Liver (tissue), 9 donors: ENCODE measurements around the gene ZNF79. TPM values are rescaled to one million over a fixed set of nuclear protein-coding genes. Genes with fewer than 3 reads are reported as not detected.

Source experiments
- DNase-seq: peaks from one replicate; pipeline ENCODE4 v3.0.0-alpha.2; 2017; ENCODE audit warnings: low spot score
- H3K27ac ChIP-seq, 2 donors: one replicate each; pipeline ENCODE4 v1.7.0; 2013; ENCODE audit warnings: inconsistent platforms in 2 of 2, low read length in 2 of 2, control low read depth in 1 of 2, low read depth in 1 of 2, mild to moderate bottlenecking in 1 of 2
- H3K27me3 ChIP-seq, 4 donors: one replicate each; pipeline versions ENCODE4 v1.6.1 to v1.7.0; 2013; ENCODE audit warnings: low read length in 3 of 4, inconsistent platforms in 1 of 4, mild to moderate bottlenecking in 1 of 4, moderate library complexity in 1 of 4; ENCODE audit not compliant: control insufficient read depth in 4 of 4, insufficient read depth in 4 of 4
- H3K36me3 ChIP-seq, 4 donors: one replicate each; pipeline versions ENCODE4 v1.6.1 to v1.7.0; 2013; ENCODE audit warnings: low read length in 3 of 4, mild to moderate bottlenecking in 3 of 4, low read depth in 1 of 4, moderate library complexity in 1 of 4; ENCODE audit not compliant: control insufficient read depth in 4 of 4, insufficient read depth in 3 of 4
- H3K4me1 ChIP-seq, 4 donors: one replicate each; pipeline versions ENCODE4 v1.6.1 to v1.7.0; 2013; ENCODE audit warnings: low read length in 3 of 4, mild to moderate bottlenecking in 3 of 4, moderate library complexity in 1 of 4; ENCODE audit not compliant: control insufficient read depth in 4 of 4, insufficient read depth in 4 of 4
- H3K4me3 ChIP-seq, 3 donors: one replicate each; pipeline versions ENCODE4 v1.6.1 to v1.7.0; 2013; ENCODE audit warnings: low read length in 3 of 3, control low read depth in 1 of 3, low read depth in 1 of 3, mild to moderate bottlenecking in 1 of 3
- H3K9ac ChIP-seq, 2 donors: one replicate each; pipeline ENCODE4 v1.7.0; 2013; ENCODE audit warnings: low read length in 2 of 2, mild to moderate bottlenecking in 2 of 2, moderate library complexity in 2 of 2, control low read depth in 1 of 2, low read depth in 1 of 2
- H3K9me3 ChIP-seq, 4 donors: one replicate each; pipeline versions ENCODE4 v1.6.1 to v1.7.0; 2013; ENCODE audit warnings: low read length in 3 of 4; ENCODE audit not compliant: control insufficient read depth in 4 of 4
- ATF3 ChIP-seq: IDR thresholded peaks from 2 replicates; pipeline ENCODE4 v1.6.1; 2016; ENCODE audit warnings: antibody characterized with exemption
- CTCF ChIP-seq: fragments of 150-350 bp; IDR thresholded peaks from 2 replicates; pipeline ENCODE4 v1.5.1; 2017; ENCODE audit warnings: improper control_type of control experiment, low read depth, low read length; ENCODE audit not compliant: missing input control
- EGR1 ChIP-seq, 2 donors: IDR thresholded peaks; 2 replicates each; pipeline ENCODE4 v1.6.1; 2016 to 2018; ENCODE audit warnings: antibody characterized with exemption in 2 of 2, low read depth in 2 of 2
- FOXA1 ChIP-seq: IDR thresholded peaks from 2 replicates; pipeline ENCODE4 v1.6.1; 2016; ENCODE audit warnings: antibody characterized with exemption
- FOXA2 ChIP-seq: IDR thresholded peaks from 2 replicates; pipeline ENCODE4 v1.6.1; 2016; ENCODE audit warnings: antibody characterized with exemption
- GABPA ChIP-seq, 2 donors: IDR thresholded peaks in 1 of 2; conservative IDR thresholded peaks in 1 of 2; 2 replicates each; pipeline ENCODE4 v1.6.1; 2016; ENCODE audit warnings: antibody characterized with exemption in 2 of 2, mild to moderate bottlenecking in 1 of 2, moderate library complexity in 1 of 2
- HNF4A ChIP-seq, 2 donors: conservative IDR thresholded peaks; 2 replicates each; pipeline ENCODE4 v1.6.1; 2016; ENCODE audit warnings: antibody characterized with exemption in 2 of 2, mild to moderate bottlenecking in 2 of 2
- HNF4G ChIP-seq: IDR thresholded peaks from 2 replicates; pipeline ENCODE4 v1.6.1; 2016; ENCODE audit warnings: antibody characterized with exemption
- NR2F2 ChIP-seq: IDR thresholded peaks from 2 replicates; pipeline ENCODE4 v1.6.1; 2016; ENCODE audit warnings: antibody characterized with exemption
- RAD21 ChIP-seq, 2 donors: IDR thresholded peaks; 2 replicates each; pipeline ENCODE4 v1.6.1; 2016; ENCODE audit warnings: antibody characterized with exemption in 2 of 2, mild to moderate bottlenecking in 2 of 2
- RXRA ChIP-seq, 2 donors: IDR thresholded peaks; 2 replicates each; pipeline ENCODE4 v1.6.1; 2017 to 2018; ENCODE audit warnings: antibody characterized with exemption in 2 of 2, mild to moderate bottlenecking in 1 of 2
- SP1 ChIP-seq: IDR thresholded peaks from 2 replicates; pipeline ENCODE4 v1.6.1; 2018; ENCODE audit warnings: antibody characterized with exemption, mild to moderate bottlenecking
- YY1 ChIP-seq: IDR thresholded peaks from 2 replicates; pipeline ENCODE4 v1.6.1; 2016; ENCODE audit warnings: antibody characterized with exemption, mild to moderate bottlenecking
- WGBS: extraction: QIAGEN DNeasy Blood & Tissue Kit; methylation state at CpG from one replicate; pipeline ENCODE4 v1.1.7; 2013; 5-methylcytosine and 5-hydroxymethylcytosine counted together
- polyA plus RNA-seq, 2 donors: library from polyadenylated mRNA; stranded (reverse) in 1 of 2; unstranded in 1 of 2; fragments of 200-250 nt in 1 of 2; fragments of >200 nt in 1 of 2; fragmentation: Nextera tagmentation in 1 of 2; extraction: Ambion mirVana in 1 of 2; gene quantifications; one replicate each; pipeline versions ENCODE4 v1.2.1 to v1.2.3, GENCODE V29; 2013 to 2015
- total RNA-seq, 2 donors: library from RNA; depleted of rRNA; stranded (reverse); fragments of >200 nt; gene quantifications; one replicate each; pipeline ENCODE4 v1.2.3, GENCODE V29; 2014
- TF ChIP-seq, protein P1 (sequence below): IDR thresholded peaks from 2 replicates; pipeline ENCODE4 v1.6.1; 2016; ENCODE audit warnings: antibody characterized with exemption
- donor health status: healthy.
- donor health status: healthy.
- donor health status: healthy.
- donor health status: healthy.
- donor health status: healthy.

The ZNF79 gene
- total and polyA plus RNA-seq, 4 donors, result 2.2 to 6.9 (median 4.2) TPM

DNA sequence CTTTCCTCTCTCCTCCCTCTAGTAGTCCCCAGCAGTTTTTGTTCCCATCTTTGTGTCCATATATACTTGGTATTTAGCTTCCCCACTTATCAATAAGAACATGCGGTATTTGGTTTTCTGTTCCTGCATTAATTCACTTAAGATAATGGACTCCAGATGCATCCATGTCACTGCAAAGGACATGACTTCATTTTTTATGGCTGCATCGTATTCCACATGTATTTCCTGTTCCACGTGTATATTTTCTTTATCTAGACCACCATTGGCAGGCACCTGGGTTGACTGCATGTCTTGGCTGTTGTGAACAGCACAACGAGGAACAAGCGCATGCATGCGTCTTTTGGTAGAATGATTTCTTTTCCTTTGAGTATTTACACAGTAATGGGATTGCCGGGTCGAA is 6.2 kb downstream of the ZNF79 start:
- Histone ChIP-seq H3K36me3 (peaks cover 13 to 32% (median 24%) of the 10 kb centered on the region in 4 donors), H3K4me3 (no peak overlapping the region)

DNA sequence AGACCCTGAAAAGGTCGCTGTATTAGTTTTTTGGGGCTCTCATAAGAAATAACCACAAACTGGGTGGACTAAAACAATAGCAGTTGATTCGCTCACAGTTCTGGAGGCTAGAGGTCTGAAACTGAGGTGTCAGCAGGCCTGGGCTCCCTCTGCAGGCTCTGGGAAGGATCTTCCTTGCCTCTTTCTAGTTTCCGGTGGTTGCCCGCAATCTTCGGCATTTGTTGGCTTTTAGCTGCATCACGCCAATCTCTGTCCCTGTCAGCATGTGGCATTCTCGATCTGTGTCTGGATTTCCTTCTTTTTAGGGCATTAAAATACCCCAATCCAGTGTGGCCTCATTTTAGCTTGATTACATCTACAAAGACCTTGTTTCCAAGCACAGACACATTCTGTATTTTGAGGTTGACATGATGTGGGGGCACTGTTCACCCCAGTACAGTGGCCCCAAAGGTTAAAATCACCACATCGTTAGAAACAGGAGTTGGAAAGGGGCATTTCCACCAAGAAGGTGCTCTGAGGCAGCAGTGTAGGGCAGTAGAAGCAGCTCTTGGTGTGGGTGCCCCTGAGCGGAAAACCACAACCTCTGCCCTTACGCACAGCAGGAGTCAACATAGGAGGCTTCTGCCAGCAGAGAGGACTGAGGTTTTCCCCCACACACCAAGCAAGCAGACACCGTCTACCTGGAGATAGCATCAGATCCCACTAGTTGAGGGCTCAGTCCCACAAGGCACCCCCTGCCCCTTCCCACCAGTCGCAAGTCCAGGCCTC is 13.5 kb downstream of the ZNF79 start:
- 92% methylated on average over 12 of the region's 12 CpGs for WGBS
- Histone ChIP-seq H3K9ac (no peak overlapping the region), H3K9me3 (no peaks in the 10 kb centered on the region), H3K4me1 (no peaks in the 10 kb centered on the region), H3K36me3 (peaks cover 14 to 63% (median 54%) of the 10 kb centered on the region in 4 donors), H3K27ac (no peak overlapping the region), H3K27me3 (no peaks in the 10 kb centered on the region), H3K4me3 (no peak overlapping the region)
- TF ChIP-seq RAD21 (IDR thresholded peaks at IDR 0.05) (peak in 1 of 2 donors; percentile 25), RXRA (IDR thresholded peaks at IDR 0.05) (no peak)
- no peak for DNase-seq

More for the DNA sequence above, 6.2 kb downstream of the ZNF79 start:
- H3K27me3 ChIP-seq, result no peaks in the 10 kb centered on the region
- peaks cover 0 to 7% (median 5%) of the 10 kb centered on the region in 4 donors for H3K4me1 ChIP-seq
- DNase-seq, result no peak
- no peak overlapping the region for H3K27ac ChIP-seq
- no peaks in the 10 kb centered on the region for H3K9me3 ChIP-seq
- no peak overlapping the region for H3K9ac ChIP-seq
- TF ChIP-seq YY1 (no peak), HNF4G (no peak), ATF3 (no peak), EGR1 (IDR thresholded peaks at IDR 0.05; ENCODE audit: low read depth in 2 of 2) (no peak), FOXA2 (no peak), RXRA (IDR thresholded peaks at IDR 0.05) (no peak), SP1 (no peak)
- 96% methylated on average over 8 of the region's 8 CpGs for WGBS

DNA sequence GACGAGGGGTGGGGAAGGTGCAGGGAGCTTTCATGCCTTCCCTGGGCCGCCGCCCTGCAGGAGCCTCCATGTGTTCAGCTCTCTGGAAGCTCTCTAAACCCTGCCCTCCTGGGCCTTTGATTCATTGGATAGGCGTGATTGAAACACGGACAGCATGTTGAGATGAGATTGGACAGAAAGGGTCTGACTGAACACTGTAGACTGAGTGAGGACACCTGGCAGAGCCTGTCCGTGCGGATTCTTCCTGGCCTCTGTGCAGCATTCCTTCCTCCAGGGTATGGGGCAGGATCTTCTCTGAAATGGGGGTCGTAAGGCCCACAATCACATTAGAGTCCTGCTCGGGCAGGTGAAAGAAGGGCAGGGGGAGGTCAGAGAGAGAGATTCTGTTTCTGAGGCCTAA is 14.2 kb downstream of the ZNF79 start:
- TF ChIP-seq FOXA1, result no peak
- TF ChIP-seq, protein P1, sequence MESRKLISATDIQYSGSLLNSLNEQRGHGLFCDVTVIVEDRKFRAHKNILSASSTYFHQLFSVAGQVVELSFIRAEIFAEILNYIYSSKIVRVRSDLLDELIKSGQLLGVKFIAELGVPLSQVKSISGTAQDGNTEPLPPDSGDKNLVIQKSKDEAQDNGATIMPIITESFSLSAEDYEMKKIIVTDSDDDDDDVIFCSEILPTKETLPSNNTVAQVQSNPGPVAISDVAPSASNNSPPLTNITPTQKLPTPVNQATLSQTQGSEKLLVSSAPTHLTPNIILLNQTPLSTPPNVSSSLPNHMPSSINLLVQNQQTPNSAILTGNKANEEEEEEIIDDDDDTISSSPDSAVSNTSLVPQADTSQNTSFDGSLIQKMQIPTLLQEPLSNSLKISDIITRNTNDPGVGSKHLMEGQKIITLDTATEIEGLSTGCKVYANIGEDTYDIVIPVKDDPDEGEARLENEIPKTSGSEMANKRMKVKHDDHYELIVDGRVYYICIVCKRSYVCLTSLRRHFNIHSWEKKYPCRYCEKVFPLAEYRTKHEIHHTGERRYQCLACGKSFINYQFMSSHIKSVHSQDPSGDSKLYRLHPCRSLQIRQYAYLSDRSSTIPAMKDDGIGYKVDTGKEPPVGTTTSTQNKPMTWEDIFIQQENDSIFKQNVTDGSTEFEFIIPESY, result no peak
- no peak for TF ChIP-seq HNF4G
- no peak for TF ChIP-seq HNF4A (conservative IDR thresholded peaks at IDR 0.05)
- no peak for TF ChIP-seq GABPA (IDR thresholded peaks at IDR 0.05 in 1 of 2, conservative IDR thresholded peaks at IDR 0.05 in 1 of 2)
- no peak for TF ChIP-seq RAD21 (IDR thresholded peaks at IDR 0.05)
- no peak for TF ChIP-seq CTCF
- no peak for TF ChIP-seq EGR1 (IDR thresholded peaks at IDR 0.05; ENCODE audit: low read depth in 2 of 2)
- TF ChIP-seq FOXA2, result no peak
- TF ChIP-seq NR2F2, result no peak
- TF ChIP-seq SP1, result no peak
- 96% methylated on average over 9 of the region's 9 CpGs for WGBS

More for the DNA sequence above, 14.2 kb downstream of the ZNF79 start:
- Histone ChIP-seq H3K9ac (no peak overlapping the region), H3K4me1 (no peaks in the 10 kb centered on the region), H3K36me3 (peaks cover 14 to 65% (median 55%) of the 10 kb centered on the region in 4 donors), H3K27ac (no peak overlapping the region), H3K4me3 (no peak overlapping the region), H3K27me3 (no peaks in the 10 kb centered on the region), H3K9me3 (no peaks in the 10 kb centered on the region)
- DNase-seq, result no peak
